IMR-90 (cell line): Measurements from ENCODE around the gene PCBP3. TPM values are rescaled to one million over a fixed set of nuclear protein-coding genes. Genes with fewer than 3 reads are reported as not detected.

Experiments used
- ATAC-seq: fragments of 200-7000 bp; cut with Tn5 transposase; 2 replicates; pipeline ENCODE4 v1.9.1; 2020; ENCODE audit warnings: low read depth, mild to moderate bottlenecking, moderate library complexity
- BruUV-seq: library from RNA; stranded (reverse); fragments of 400-500 nt; replicated peaks from 2 replicates; lab custom pipeline; 2021; lab: Mats Ljungman, UMichigan
- CTCF ChIA-PET: fragments of 300-600 bp; formaldehyde crosslinking; extraction: SDS; loops from one replicate; lab custom pipeline; 2021; ENCODE audit warnings: antibody characterized with exemption; lab: Yijun Ruan, JAX
- POLR2A ChIA-PET: fragments of 300-600 bp; sonication (Branson Sonifier 250); formaldehyde crosslinking; loops from one replicate; lab custom pipeline; 2022; ENCODE audit warnings: antibody characterized with exemption; ENCODE audit not compliant: unreplicated experiment; lab: Charles Lee
- DNase-seq: peaks from one replicate; pipeline ENCODE4 v3.0.0; 2013
- H2AFZ ChIP-seq: replicated peaks from 2 replicates; pipeline ENCODE3; 2013; ENCODE audit warnings: low read length, mild to moderate bottlenecking; ENCODE audit not compliant: poor library complexity
- H2AK5ac ChIP-seq: 2 replicates; pipeline ENCODE4 v1.6.1; 2013; ENCODE audit warnings: low read depth, low read length, inconsistent platforms
- H2AK9ac ChIP-seq: replicated peaks from 2 replicates; pipeline ENCODE3; 2013; ENCODE audit warnings: mild to moderate bottlenecking, low read depth, low read length, moderate library complexity; ENCODE audit not compliant: poor library complexity
- H2BK120ac ChIP-seq: 2 replicates; pipeline ENCODE4 v1.6.1; 2013; ENCODE audit warnings: low read depth, low read length, inconsistent platforms
- H2BK15ac ChIP-seq: 3 replicates; pipeline ENCODE4 v1.6.1; 2013; ENCODE audit warnings: low read depth, low read length, inconsistent platforms
- H2BK20ac ChIP-seq: 2 replicates; pipeline ENCODE4 v1.6.1; 2013; ENCODE audit warnings: low read depth, mild to moderate bottlenecking, inconsistent platforms, low read length, moderate library complexity
- H2BK5ac ChIP-seq: 2 replicates; pipeline ENCODE4 v1.6.1; 2013; ENCODE audit warnings: mild to moderate bottlenecking, low read depth, low read length, inconsistent platforms; ENCODE audit not compliant: poor library complexity, severe bottlenecking
- H3K14ac ChIP-seq: replicated peaks from 2 replicates; pipeline ENCODE4 v1.6.1; 2013; ENCODE audit warnings: low read depth, low read length, inconsistent platforms
- H3K18ac ChIP-seq: 2 replicates; pipeline ENCODE4 v1.6.1; 2013; ENCODE audit warnings: low read depth, low read length, control low read depth
- H3K23ac ChIP-seq: 2 replicates; pipeline ENCODE4 v1.6.1; 2013; ENCODE audit warnings: low read depth, low read length, inconsistent platforms
- H3K27ac ChIP-seq: 2 replicates; pipeline ENCODE4 v1.5.1; 2013; ENCODE audit warnings: mild to moderate bottlenecking, control low read depth, low read length; ENCODE audit not compliant: insufficient read depth
- H3K27me3 ChIP-seq: 2 replicates; pipeline ENCODE4 v1.6.1; 2013; ENCODE audit warnings: low read length; ENCODE audit not compliant: control insufficient read depth, insufficient read depth
- H3K36me3 ChIP-seq: 2 replicates; pipeline ENCODE4 v1.6.1; 2013; ENCODE audit warnings: low read length, mixed read lengths; ENCODE audit not compliant: control insufficient read depth, insufficient read depth
- H3K4ac ChIP-seq: 2 replicates; pipeline ENCODE4 v1.6.1; 2013; ENCODE audit warnings: low read depth, low read length, inconsistent platforms
- H3K4me1 ChIP-seq: 2 replicates; pipeline ENCODE4 v1.6.1; 2013; ENCODE audit warnings: low read length, mixed read lengths; ENCODE audit not compliant: control insufficient read depth, insufficient read depth
- H3K4me2 ChIP-seq: 2 replicates; pipeline ENCODE4 v1.6.1; 2013; ENCODE audit warnings: low read depth, mild to moderate bottlenecking, control low read depth, low read length, moderate library complexity
- H3K4me3 ChIP-seq: 2 replicates; pipeline ENCODE4 v1.5.1; 2013; ENCODE audit warnings: low read depth, mild to moderate bottlenecking, control low read depth, low read length, moderate library complexity; ENCODE audit not compliant: insufficient read depth
- H3K56ac ChIP-seq: 2 replicates; pipeline ENCODE4 v1.6.1; 2013; ENCODE audit warnings: low read length, inconsistent platforms; ENCODE audit not compliant: insufficient read depth; ENCODE audit errors: extremely low read depth
- H3K79me1 ChIP-seq, 2 experiments: 2 replicates each; pipeline ENCODE4 v1.6.1; 2013; ENCODE audit warnings: low read length in 2 of 2, inconsistent platforms in 1 of 2, low read depth in 1 of 2
- H3K9ac ChIP-seq: 2 replicates; pipeline ENCODE4 v1.6.1; 2013; ENCODE audit warnings: low read depth, low read length, control low read depth
- H3K9me1 ChIP-seq: 2 replicates; pipeline ENCODE4 v1.6.1; 2013; ENCODE audit warnings: low read length, inconsistent platforms; ENCODE audit not compliant: insufficient read depth
- H3K9me3 ChIP-seq: 2 replicates; pipeline ENCODE4 v1.6.1; 2013; ENCODE audit warnings: low read length; ENCODE audit not compliant: control insufficient read depth, insufficient read depth
- H4K20me1 ChIP-seq: 2 replicates; pipeline ENCODE4 v1.6.1; 2013; ENCODE audit warnings: low read length, inconsistent platforms; ENCODE audit not compliant: insufficient read depth
- H4K5ac ChIP-seq: 2 replicates; pipeline ENCODE4 v1.6.1; 2013; ENCODE audit warnings: mild to moderate bottlenecking, low read depth, low read length, control low read depth
- H4K8ac ChIP-seq, 2 experiments: 2 replicates each; pipeline ENCODE4 v1.6.1; 2013; ENCODE audit warnings: low read depth in 2 of 2, low read length in 2 of 2, control low read depth in 1 of 2, inconsistent platforms in 1 of 2
- H4K91ac ChIP-seq: 2 replicates; pipeline ENCODE4 v1.6.1; 2013; ENCODE audit warnings: low read depth, low read length, inconsistent platforms; ENCODE audit not compliant: insufficient read depth
- BHLHE40 ChIP-seq: fragments of 150-350 bp; IDR thresholded peaks from 2 replicates; pipeline ENCODE4 v1.6.1; 2016; ENCODE audit warnings: mild to moderate bottlenecking, low read depth, low read length
- CEBPB ChIP-seq: IDR thresholded peaks from 2 replicates; pipeline ENCODE4 v1.6.1; 2012; ENCODE audit warnings: low read depth, low read length, improper control_type of control experiment
- CHD1 ChIP-seq: IDR thresholded peaks from 2 replicates; pipeline ENCODE4 v1.6.1; 2012; ENCODE audit warnings: low read depth, low read length, improper control_type of control experiment
- CTCF ChIP-seq: conservative IDR thresholded peaks from 2 replicates; pipeline ENCODE4 v1.5.1; 2012; ENCODE audit warnings: mild to moderate bottlenecking, low read depth, low read length, improper control_type of control experiment
- ELK1 ChIP-seq: fragments of 150-350 bp; IDR thresholded peaks from 2 replicates; pipeline ENCODE4 v1.6.1; 2016; ENCODE audit warnings: low read depth, mild to moderate bottlenecking, low read length, moderate library complexity, borderline replicate concordance
- FOS ChIP-seq: fragments of 150-350 bp; IDR thresholded peaks from 2 replicates; pipeline ENCODE4 v1.6.1; 2016; ENCODE audit warnings: low read depth, low read length
- MAFK ChIP-seq: IDR thresholded peaks from 2 replicates; pipeline ENCODE4 v1.6.1; 2012; ENCODE audit warnings: low read depth, low read length, improper control_type of control experiment
- MAZ ChIP-seq: IDR thresholded peaks from 2 replicates; pipeline ENCODE4 v1.6.1; 2012; ENCODE audit warnings: low read depth, mild to moderate bottlenecking, low read length, improper control_type of control experiment, moderate library complexity, borderline replicate concordance
- MXI1 ChIP-seq: IDR thresholded peaks from 2 replicates; pipeline ENCODE4 v1.6.1; 2012; ENCODE audit warnings: low read depth, mild to moderate bottlenecking, low read length, moderate library complexity, borderline replicate concordance
- NFE2L2 ChIP-seq: fragments of 150-350 bp; IDR thresholded peaks from 2 replicates; pipeline ENCODE4 v1.6.1; 2016; ENCODE audit warnings: low read depth, mild to moderate bottlenecking, low read length
- POLR2A ChIP-seq: IDR thresholded peaks from 2 replicates; pipeline ENCODE4 v1.6.1; 2012; ENCODE audit warnings: mild to moderate bottlenecking, low read depth, low read length
- RAD21 ChIP-seq: IDR thresholded peaks from 2 replicates; pipeline ENCODE4 v1.6.1; 2012; ENCODE audit warnings: low read length, improper control_type of control experiment
- RCOR1 ChIP-seq: IDR thresholded peaks from 2 replicates; pipeline ENCODE4 v1.6.1; 2012; ENCODE audit warnings: mild to moderate bottlenecking, low read length, improper control_type of control experiment; ENCODE audit not compliant: insufficient replicate concordance
- RFX5 ChIP-seq: IDR thresholded peaks from 2 replicates; pipeline ENCODE4 v1.8.0; 2012; ENCODE audit warnings: low read depth, mild to moderate bottlenecking, low read length, moderate library complexity
- SMC3 ChIP-seq: fragments of 150-350 bp; IDR thresholded peaks from 2 replicates; pipeline ENCODE4 v1.6.1; 2016; ENCODE audit warnings: low read depth, mild to moderate bottlenecking, antibody characterized with exemption, low read length, moderate library complexity
- USF2 ChIP-seq: fragments of 150-350 bp; IDR thresholded peaks from 2 replicates; pipeline ENCODE4 v1.6.1; 2017; ENCODE audit warnings: mild to moderate bottlenecking, antibody characterized with exemption, low read length, low read depth
- WGBS, 2 experiments: methylation state at CpG; one replicate each; pipeline versions ENCODE4 v1.1.5 to v1.1.7; 2013; ENCODE audit warnings: missing lambda C conversion rate in 2 of 2; ENCODE audit not compliant: insufficient read length in 1 of 2; ENCODE audit errors: extremely low coverage in 2 of 2; 5-methylcytosine and 5-hydroxymethylcytosine counted together
- dilution Hi-C: fragments of 300-500 bp; cut with HindIII; formaldehyde crosslinking; loops from one replicate; pipeline ENCODE4 v1.14.3; 2018; ENCODE audit warnings: low sequenced_read_pairs; ENCODE audit not compliant: unreplicated experiment
- in situ Hi-C: fragments of 300-500 bp; cut with MboI; formaldehyde crosslinking; loops from 3 replicates; pipeline ENCODE4 v1.14.3; 2019; ENCODE audit warnings: low sequenced_read_pairs, inconsistent platforms, mixed read lengths
- intact Hi-C: fragments of 100-400 bp; cut with micrococcal nuclease; formaldehyde crosslinking; loops from 2 replicates; pipeline ENCODE4 v1.10.0; 2022
- polyA plus RNA-seq, 3 experiments: library from polyadenylated mRNA; depleted of rRNA; stranded (reverse); fragments of >200 nt; gene quantifications; 2 replicates each; pipeline ENCODE4 v1.2.3, GENCODE V29; 2012; ENCODE audit warnings: low replicate concordance in 1 of 3
- total RNA-seq: library from RNA; depleted of rRNA; stranded (reverse); fragments of >200 nt; gene quantifications from 2 replicates; pipeline ENCODE4 v1.2.3, GENCODE V29; 2012

The PCBP3 gene
- total and polyA plus RNA-seq, 2 of the 4 experiments (the other 2 are of a cell fraction), result 2.9 to 3.9 TPM

GRCh38 chr21:45741691-45742090 lies 98.2 kb downstream of the PCBP3 start:
- dilution Hi-C loops, result no loop called here
- CTCF ChIA-PET, result interaction anchor here (0.9 to 1.5 kb wide), 2 partner anchors 9 to 13 kb away, joined by 3 read pairs; no protein-coding TSS in a partner anchor

More at GRCh38 chr21:45741691-45742090, 98.2 kb downstream of the PCBP3 start:
- Histone ChIP-seq H4K91ac (no peak overlapping the region), H3K4ac (no peak overlapping the region), H3K4me2 (no peak overlapping the region), H4K8ac (no peak overlapping the region), H2BK15ac (no peak overlapping the region), H2AK9ac (no peak overlapping the region), H3K18ac (no peak overlapping the region), H3K56ac (no peak overlapping the region), H3K23ac (no peak overlapping the region), H3K4me3 (no peak overlapping the region), H4K5ac (no peak overlapping the region), H2BK5ac (no peak overlapping the region), H3K36me3 (no peaks in the 10 kb centered on the region; the same call in 1 of the 2 replicates), H3K79me1 (no peaks in the 10 kb centered on the region), H3K9me1 (peaks cover 3% of the 10 kb centered on the region; the same call in 1 of the 2 replicates), H3K4me1 (no peaks in the 10 kb centered on the region), H3K9ac (no peak overlapping the region), H2BK20ac (no peak overlapping the region), H3K27ac (no peak overlapping the region), H2BK120ac (no peak overlapping the region), H2AK5ac (no peak overlapping the region), H3K14ac (no peak overlapping the region), H3K9me3 (no peaks in the 10 kb centered on the region), H3K27me3 (no peaks in the 10 kb centered on the region), H2AFZ (no peak overlapping the region), H4K20me1 (no peaks in the 10 kb centered on the region; the same call in none of the 2 replicates)
- POLR2A ChIA-PET, result interaction anchor here (0.6 kb wide), 1 partner anchor 46 kb away, joined by 3 read pairs; no protein-coding TSS in a partner anchor
- ATAC-seq (no peak), DNase-seq (peak; percentile 10)
- intact Hi-C loops, result no loop called here
- BruUV-seq, result no TSS peak
- WGBS, 2 experiments, result 85% methylated on average over 2 of the region's 6 CpGs; no CpG with 5 or more reads in 1 of the 2 experiments
- TF ChIP-seq MAZ (no peak), POLR2A (no peak), RCOR1 (no peak), CHD1 (no peak), MXI1 (no peak), ELK1 (no peak), BHLHE40 (no peak), NFE2L2 (no peak), SMC3 (no peak), RAD21 (no peak), FOS (no peak), MAFK (no peak), USF2 (no peak), RFX5 (no peak), CTCF (no peak), CEBPB (no peak)
- in situ Hi-C loops, result no loop called here
